VCaP (cell line): ENCODE data around the gene GNGT1.

ENCODE experiments used
- H3K27ac ChIP-seq: fragments of 450-650 bp; 2 replicates; pipeline ENCODE4 v1.5.1; 2017
- TF ChIP-seq, protein P1 (sequence below): fragments of 450-650 bp; conservative IDR thresholded peaks from 2 replicates; pipeline ENCODE4 v1.5.1; 2017; ENCODE audit warnings: mild to moderate bottlenecking, moderate library complexity

The GNGT1 gene

DNA sequence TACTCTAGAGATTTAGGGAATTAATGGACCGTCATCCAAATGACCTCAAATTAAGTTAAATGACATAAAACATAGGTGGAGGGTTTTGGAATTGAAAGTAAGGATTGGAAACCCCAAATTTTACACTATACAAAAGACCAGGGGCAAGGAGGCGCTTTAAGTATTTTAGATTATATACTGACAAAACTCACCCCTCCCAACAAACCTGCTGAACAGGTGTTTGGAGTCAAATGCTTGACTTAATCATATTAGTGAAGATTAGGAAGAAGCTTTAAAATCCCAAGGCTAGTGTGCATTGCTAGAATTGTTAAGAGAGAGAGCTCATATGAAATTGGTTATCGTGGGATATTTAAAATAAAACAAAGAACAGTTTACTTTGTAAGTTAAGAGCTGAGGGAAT, at the start of gene GNGT1:
Gene GNGT1 (plus strand): TSS at position 301 of the 400 bp plus-strand sequence. CDS start 180 bp downstream, outside the sequence.
- H3K27ac ChIP-seq = no peak within 1 kb of the TSS
- TF ChIP-seq, protein P1, sequence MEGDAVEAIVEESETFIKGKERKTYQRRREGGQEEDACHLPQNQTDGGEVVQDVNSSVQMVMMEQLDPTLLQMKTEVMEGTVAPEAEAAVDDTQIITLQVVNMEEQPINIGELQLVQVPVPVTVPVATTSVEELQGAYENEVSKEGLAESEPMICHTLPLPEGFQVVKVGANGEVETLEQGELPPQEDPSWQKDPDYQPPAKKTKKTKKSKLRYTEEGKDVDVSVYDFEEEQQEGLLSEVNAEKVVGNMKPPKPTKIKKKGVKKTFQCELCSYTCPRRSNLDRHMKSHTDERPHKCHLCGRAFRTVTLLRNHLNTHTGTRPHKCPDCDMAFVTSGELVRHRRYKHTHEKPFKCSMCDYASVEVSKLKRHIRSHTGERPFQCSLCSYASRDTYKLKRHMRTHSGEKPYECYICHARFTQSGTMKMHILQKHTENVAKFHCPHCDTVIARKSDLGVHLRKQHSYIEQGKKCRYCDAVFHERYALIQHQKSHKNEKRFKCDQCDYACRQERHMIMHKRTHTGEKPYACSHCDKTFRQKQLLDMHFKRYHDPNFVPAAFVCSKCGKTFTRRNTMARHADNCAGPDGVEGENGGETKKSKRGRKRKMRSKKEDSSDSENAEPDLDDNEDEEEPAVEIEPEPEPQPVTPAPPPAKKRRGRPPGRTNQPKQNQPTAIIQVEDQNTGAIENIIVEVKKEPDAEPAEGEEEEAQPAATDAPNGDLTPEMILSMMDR = no peak

DNA sequence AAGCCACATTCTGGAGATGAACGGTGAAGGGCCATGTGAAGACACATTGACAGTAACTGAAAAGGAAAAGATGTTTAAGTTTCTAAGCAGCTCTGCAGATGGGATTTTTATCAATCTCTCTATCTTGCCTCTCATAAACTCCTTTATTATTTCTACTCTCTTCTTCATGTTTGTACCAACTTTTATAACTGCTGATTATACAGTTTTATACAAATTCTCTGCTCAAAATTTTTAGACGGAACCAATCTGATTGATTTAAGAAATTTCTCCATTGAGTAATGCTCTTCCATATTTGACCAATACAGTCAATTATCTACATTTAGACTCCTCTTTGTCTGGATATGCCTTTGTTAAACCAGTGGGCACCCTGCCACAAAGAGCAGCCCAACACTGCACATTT, 47.5 kb upstream of the GNGT1 start:
- H3K27ac ChIP-seq = no peak overlapping the region
- TF ChIP-seq, protein P1 = no peak

DNA sequence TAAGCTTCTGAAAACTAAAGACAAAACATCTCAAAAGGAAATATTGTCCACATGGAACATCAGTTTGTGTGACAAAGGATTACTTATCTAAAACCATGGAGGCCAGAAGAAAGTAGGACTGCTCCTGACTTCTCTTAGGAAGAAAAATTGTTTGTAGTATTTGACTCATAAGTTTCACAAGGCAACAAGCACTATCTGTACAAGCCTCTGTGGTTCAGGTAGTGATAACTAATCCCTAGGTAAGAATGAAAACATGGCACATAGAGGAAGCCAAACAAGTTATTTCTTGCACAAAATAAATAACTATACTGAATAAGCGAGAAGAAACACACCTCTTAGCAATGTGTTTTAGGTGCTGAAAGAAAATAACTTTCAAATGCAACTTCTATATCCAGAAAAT, 46.1 kb upstream of the GNGT1 start:
- H3K27ac ChIP-seq = no peak overlapping the region
- TF ChIP-seq, protein P1 = no peak

DNA sequence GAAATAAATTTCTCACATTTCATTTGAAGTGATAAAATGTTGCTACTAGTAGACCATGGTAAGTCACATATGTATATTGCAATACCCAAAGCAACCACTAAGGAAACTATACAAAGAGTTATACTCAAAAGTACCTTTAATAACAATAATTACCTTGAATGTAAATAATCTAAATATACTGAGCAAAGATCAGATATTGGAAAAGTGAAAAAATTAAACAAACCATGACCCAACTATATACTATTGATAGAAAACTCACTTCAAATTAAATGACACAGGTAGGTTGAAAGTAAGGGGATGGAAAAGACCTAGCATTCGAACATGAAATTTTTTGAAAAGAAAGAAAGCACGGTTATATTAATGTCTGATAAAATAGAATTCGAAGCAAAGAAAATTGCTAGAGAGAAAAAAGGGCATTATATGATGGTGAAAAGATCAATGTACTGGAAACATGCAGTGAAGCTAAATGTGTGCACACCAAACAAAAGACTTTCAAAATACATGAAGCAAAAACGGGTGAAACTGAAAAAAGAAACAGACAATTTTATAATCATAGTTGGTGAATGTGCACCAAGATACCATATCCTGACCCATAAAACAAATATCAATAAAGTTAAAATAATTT, 44.9 kb upstream of the GNGT1 start:
- H3K27ac ChIP-seq = no peak overlapping the region
- TF ChIP-seq, protein P1 = peak; percentile 46

DNA sequence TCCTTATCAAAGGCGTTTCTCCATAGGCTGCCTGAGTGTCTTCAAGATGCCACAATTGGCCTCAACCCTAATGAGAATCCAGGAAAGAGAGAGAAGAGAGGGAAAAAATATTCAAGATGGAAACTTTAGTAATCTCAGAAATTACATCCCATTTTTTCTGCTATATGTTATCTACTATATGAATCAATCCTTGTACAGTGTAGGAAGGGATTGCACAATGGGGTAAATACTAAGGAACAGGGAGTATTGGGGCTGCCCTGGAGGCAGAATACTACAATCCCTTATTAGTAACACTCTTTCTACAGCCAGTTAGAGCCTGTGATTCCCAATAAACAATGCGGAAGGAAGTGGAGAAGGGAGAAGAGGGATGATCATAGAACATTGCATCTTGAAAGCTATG, 43.7 kb upstream of the GNGT1 start:
- TF ChIP-seq, protein P1 = no peak

DNA sequence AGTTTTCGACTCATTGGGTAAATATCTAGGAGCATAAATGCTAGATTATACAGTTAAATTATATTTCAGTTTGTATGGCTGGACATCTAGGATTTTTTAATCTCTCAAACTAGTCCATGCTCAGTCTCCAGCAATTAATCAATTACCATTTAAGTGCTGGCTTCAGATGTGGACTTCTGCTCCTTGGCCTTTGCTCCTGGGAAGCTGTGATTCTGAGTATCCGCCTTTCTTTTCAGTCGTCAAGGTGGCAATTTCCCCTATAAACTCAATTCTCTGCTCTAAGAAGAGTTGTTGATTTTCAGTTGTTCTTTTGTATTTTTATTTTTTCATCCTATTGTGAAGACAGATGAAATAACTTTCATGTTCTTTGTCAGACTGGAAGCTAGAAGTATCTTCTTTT, 39.5 kb upstream of the GNGT1 start:
- TF ChIP-seq, protein P1 = no peak
- no peak overlapping the region for H3K27ac ChIP-seq

More for the DNA sequence above, 43.7 kb upstream of the GNGT1 start:
- H3K27ac ChIP-seq = no peak overlapping the region

DNA sequence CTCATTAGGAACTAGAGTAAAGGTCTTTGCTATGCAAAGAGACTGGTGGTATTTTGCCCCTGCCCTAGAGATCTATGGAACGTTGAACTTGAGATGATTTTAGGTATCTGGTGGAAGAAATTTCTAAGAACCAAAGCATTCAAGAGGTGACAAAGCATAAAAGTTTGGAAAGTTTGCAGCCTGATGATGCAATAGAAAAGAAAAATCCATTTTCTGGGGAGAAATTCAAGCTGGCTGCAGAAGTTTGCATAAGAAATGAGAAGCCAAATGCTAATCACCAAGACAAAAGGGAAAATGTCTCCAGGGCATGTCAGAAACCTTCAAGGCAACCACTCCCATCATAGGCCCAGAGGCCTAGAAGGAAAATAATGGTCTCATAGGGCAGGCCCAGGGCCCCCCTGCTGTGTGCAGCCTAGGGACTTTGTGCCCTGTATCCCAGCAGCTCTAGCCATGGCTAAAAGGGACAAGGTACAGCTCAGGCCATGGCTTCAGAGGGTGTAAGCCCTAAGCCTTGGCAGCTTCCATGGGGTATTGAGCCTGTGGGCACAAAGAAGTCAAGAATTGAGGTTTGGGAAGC, 32.3 kb upstream of the GNGT1 start:
- TF ChIP-seq, protein P1 = no peak
- no peak overlapping the region for H3K27ac ChIP-seq
